GM12892 (cell line): ENCODE data around the gene HPS1.

Experiments used
- DNase-seq: peaks from one replicate; pipeline ENCODE4 v3.0.0; 2011; ENCODE audit not compliant: insufficient read length
- FAIRE-seq: peaks from 2 replicates; lab custom pipeline; 2011; peaks lifted over from hg19 to GRCh38; lab: Jason Lieb, UNC
- POLR2A ChIP-seq: IDR thresholded peaks from 2 replicates; pipeline ENCODE4 v1.6.1; 2011; ENCODE audit warnings: low read depth, low read length, control low read depth
- POLR2AphosphoS5 ChIP-seq: IDR thresholded peaks from 2 replicates; pipeline ENCODE4 v1.6.1; 2011; ENCODE audit warnings: low read depth, low read length, control low read depth
- TAF1 ChIP-seq: IDR thresholded peaks from 2 replicates; pipeline ENCODE4 v1.6.1; 2011; ENCODE audit warnings: low read depth, mild to moderate bottlenecking, control low read depth, low read length, borderline replicate concordance

HPS1 gene

DNA sequence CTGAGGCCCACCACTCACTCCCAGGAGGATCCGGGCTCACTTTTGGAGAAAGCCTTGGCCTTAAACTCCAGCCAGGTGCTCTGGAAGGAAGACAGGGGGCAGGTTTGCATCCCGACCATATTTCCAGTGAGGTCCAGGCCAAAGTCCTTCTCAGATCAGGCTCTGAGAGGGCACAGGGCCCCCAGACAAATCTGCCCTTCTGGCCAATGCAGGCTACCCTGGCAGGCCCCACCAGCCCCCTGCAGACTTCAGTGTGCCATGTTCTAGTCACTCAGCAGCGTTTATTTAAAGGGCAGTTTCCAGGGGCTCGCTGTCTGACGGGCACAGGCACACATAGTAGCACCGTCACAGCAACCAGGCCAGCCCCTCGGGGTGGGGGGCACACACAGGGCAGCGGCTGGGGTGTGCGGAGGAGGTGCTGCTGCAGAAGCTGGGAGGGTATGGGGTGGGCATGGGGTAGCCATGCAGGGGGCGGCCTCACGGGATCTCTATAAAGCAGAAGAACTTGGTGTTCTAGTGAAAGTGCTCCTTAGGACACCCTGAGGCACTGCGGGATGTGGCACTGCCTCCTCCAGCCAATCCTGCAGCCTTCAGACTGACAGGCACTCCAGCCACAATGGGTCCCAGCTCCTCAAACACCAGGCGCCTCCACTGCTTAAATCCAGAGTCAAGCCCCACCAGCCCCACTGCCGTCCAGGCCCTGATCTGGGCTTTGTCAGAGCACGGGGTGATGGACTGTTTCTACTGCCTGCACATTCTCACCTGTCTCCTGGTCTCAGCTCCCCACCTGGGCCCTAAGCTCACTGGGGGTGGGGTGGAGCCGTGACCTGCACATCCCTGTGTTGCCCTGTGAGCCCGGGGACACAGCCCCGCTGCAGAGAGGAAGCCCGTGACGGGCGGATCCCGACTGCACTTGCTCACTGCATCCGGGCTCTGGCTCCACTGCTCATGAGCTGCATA lies 22.2 kb downstream of the HPS1 start:
- DNase-seq = no peak
- FAIRE-seq = no peak

DNA sequence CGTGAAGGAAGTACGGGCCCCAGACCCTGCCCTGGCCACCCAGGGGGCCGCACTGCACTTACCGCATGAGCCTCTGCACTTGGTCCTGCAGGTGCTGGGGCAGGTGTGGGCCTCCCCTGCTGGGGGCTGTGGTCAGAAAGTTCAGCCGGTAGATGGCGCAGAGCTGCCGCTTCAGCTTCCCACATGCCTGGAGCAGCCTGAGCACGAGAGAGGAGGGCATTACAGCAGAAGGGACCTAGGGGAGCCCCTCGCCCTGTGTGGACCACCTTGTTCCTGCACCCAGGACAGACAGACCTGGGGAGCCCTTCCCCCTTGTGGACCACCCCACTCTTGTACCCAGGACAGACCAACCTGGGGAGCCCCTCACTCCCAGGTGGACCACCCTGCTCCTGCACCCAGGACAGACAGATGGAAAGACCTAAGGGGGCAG lies 23.0 kb downstream of the HPS1 start:
- TF ChIP-seq TAF1 (no peak), POLR2A (no peak), POLR2AphosphoS5 (no peak)
- no peak for DNase-seq
- no peak for FAIRE-seq

More for the DNA sequence above, 22.2 kb downstream of the HPS1 start:
- TF ChIP-seq POLR2A (no peak), POLR2AphosphoS5 (no peak), TAF1 (no peak)

- no peak for FAIRE-seq
- DNase-seq = no peak
- no peak for TF ChIP-seq POLR2AphosphoS5
- no peak for TF ChIP-seq TAF1
- TF ChIP-seq POLR2A = no peak
These were observed 24.6 kb downstream of the HPS1 start for GRCh38 chr10:98422182-98422581.

DNA sequence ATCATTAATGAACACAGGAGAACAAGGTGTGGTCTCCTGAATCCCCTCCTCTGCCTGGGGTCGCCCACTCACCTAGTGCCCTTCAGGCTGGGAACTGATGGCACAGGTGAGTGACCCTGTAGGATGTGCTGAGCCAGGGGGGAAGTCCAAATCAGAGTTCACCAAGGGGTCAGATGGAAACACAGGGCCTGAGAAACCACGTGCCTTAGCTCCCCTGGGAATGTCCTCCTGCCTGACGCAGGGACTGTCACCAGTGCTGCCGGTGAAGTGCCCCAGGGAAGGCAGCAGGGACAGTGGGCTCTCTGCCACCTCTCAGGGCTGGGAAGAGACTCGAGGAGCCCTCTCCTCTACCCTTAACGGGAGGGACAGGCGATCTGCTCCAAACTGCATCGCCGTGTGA lies 25.9 kb downstream of the HPS1 start:
- no peak for DNase-seq
- FAIRE-seq = no peak
- no peak for TF ChIP-seq TAF1
- no peak for TF ChIP-seq POLR2A
- no peak for TF ChIP-seq POLR2AphosphoS5

DNA sequence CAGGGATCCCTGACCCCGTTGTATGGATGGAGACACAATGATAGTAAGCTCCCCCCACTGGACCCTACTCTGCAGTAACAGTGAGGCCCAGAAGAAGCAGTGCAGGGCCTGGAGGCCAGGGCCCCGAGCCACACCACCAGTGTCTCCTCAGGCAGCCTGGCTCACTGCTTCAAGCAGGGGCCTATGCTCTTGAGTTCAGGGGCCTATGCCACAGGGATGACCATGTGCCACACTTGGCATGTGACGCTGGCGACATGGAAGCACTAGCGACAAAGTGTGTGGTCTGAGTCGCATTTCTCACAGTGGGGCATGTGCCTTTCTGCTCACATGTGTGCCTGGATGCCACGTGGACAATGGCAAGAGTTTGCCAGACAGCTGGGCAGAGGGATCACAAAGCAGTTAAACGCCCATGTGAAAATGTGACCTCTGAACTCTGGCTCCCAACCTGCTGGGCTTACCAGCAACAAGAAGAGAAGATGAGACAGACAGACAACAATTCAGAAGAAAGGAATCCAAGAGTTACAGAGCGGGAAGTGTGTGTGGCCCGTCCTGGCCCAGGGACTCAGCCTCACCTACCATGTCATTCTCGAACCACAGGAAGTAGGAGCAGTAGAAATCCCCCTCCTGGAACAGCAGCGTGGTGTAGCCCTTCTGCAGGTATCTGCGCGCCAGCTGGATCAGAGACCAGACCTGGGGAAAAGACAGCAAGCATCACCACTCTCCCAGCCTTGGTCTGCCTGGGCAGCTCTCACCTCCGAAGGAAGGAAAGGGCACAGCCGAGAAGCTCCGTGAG lies 27.1 kb downstream of the HPS1 start:
- TF ChIP-seq POLR2AphosphoS5 (no peak), POLR2A (no peak), TAF1 (no peak)
- DNase-seq = no peak
- no peak for FAIRE-seq

GRCh38 chr10:98418665-98419468 lies 27.9 kb downstream of the HPS1 start:
- DNase-seq (no peak), FAIRE-seq (no peak)
- no peak for TF ChIP-seq POLR2A
- TF ChIP-seq TAF1 = no peak
- TF ChIP-seq POLR2AphosphoS5 = no peak

- FAIRE-seq (no peak), DNase-seq (no peak)
- TF ChIP-seq POLR2AphosphoS5 = no peak
- no peak for TF ChIP-seq TAF1
- TF ChIP-seq POLR2A = no peak
These were observed 28.6 kb downstream of the HPS1 start for GRCh38 chr10:98417973-98418664.

DNA sequence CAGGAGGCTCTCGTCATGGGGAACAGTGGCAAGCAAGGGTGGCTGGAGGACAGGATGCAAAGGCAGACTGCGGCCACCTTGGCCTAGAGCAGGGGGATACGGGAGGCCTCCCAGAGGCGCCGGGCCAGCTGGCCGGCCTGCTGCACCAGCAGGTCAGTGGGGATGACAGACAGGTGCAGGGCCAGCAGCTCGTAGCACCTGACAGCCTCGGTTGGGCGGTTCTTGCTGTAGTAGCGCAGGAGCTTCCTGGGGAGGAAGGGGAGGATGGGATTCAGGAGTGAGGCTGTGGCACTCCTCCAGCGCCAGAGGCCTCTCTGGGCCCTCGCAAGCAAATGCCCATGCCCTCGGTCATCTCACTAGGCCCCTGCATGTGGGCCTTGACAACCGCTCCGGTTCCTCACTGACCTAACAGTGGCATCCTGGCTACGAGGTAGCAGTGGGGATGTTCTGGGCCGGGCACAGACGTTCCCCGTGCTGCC lies 29.2 kb downstream of the HPS1 start:
- TF ChIP-seq POLR2A = no peak
- no peak for TF ChIP-seq TAF1
- TF ChIP-seq POLR2AphosphoS5 = no peak
- no peak for DNase-seq
- FAIRE-seq = no peak

- no peak for FAIRE-seq
- DNase-seq = no peak
- no peak for TF ChIP-seq TAF1
These were observed 29.9 kb downstream of the HPS1 start for GRCh38 chr10:98416606-98417388.

GRCh38 chr10:98415731-98416119 lies 31.0 kb downstream of the HPS1 start:
- FAIRE-seq (no peak), DNase-seq (no peak)
- TF ChIP-seq POLR2AphosphoS5 = no peak
- no peak for TF ChIP-seq POLR2A
- TF ChIP-seq TAF1 = no peak
